Neural cell (in vitro differentiated cells): ENCODE results near the gene RUBCN. TPM values are rescaled to one million over a fixed set of nuclear protein-coding genes. Genes with fewer than 3 reads are reported as not detected.
"Not testable (repeated sequence)": the region's sequence is repeated elsewhere in the genome, so short reads cannot be mapped to it uniquely, and the experiment has no call there.

Experiments used
- H2AFZ ChIP-seq: fragments of 200-600, 300-800 bp; sonication (generic), shearing (Covaris generic); 2 replicates; pipeline ENCODE4 v1.6.0; 2014; ENCODE audit warnings: low read depth, mild to moderate bottlenecking, antibody characterized with exemption, low read length, moderate library complexity
- H3F3A ChIP-seq: fragments of 200-600 bp; shearing (Covaris generic); 2 replicates; pipeline ENCODE4 v1.6.1; 2016; ENCODE audit warnings: mild to moderate bottlenecking, moderate library complexity, mixed read lengths, antibody characterized with exemption, low read length; ENCODE audit not compliant: insufficient read depth, poor library complexity, severe bottlenecking
- H3K27ac ChIP-seq: fragments of 200-600, 300-800 bp; sonication (generic), shearing (Covaris generic); 2 replicates; pipeline ENCODE4 v1.5.1; 2014; ENCODE audit warnings: mild to moderate bottlenecking, low read length, moderate library complexity
- H3K27me3 ChIP-seq: fragments of 300-800, 200-600 bp; sonication (generic), shearing (Covaris generic); 2 replicates; pipeline ENCODE4 v1.6.0; 2014; ENCODE audit warnings: mild to moderate bottlenecking, low read depth, low read length, moderate library complexity; ENCODE audit not compliant: insufficient read depth
- H3K36me3 ChIP-seq: fragments of 300-800, 200-600 bp; sonication (generic), shearing (Covaris generic); 2 replicates; pipeline ENCODE4 v1.5.1; 2014; ENCODE audit warnings: mild to moderate bottlenecking, antibody characterized with exemption, low read length, moderate library complexity; ENCODE audit not compliant: insufficient read depth
- H3K4me2 ChIP-seq: fragments of 300-800, 200-600 bp; sonication (generic), shearing (Covaris generic); 2 replicates; pipeline ENCODE4 v1.6.0; 2014; ENCODE audit warnings: mild to moderate bottlenecking, low read length
- H3K4me3 ChIP-seq: fragments of 300-800, 200-600 bp; sonication (generic), shearing (Covaris generic); 2 replicates; pipeline ENCODE4 v1.5.1; 2014; ENCODE audit warnings: mild to moderate bottlenecking, low read length, moderate library complexity
- H3K79me2 ChIP-seq: fragments of 200-600 bp; shearing (Covaris generic); replicated peaks from 2 replicates; pipeline ENCODE4 v1.6.0; 2014; ENCODE audit warnings: mild to moderate bottlenecking, low read length, moderate library complexity; ENCODE audit not compliant: insufficient read depth
- H3K9ac ChIP-seq: fragments of 300-800, 200-600 bp; sonication (generic), shearing (Covaris generic); 2 replicates; pipeline ENCODE4 v1.6.1; 2016; ENCODE audit warnings: mild to moderate bottlenecking, low read length, mixed read lengths
- H3K9me2 ChIP-seq: fragments of 200-600 bp; shearing (Covaris generic); 2 replicates; pipeline ENCODE4 v1.6.1; 2016; ENCODE audit warnings: mild to moderate bottlenecking, low read length, mixed read lengths; ENCODE audit not compliant: insufficient read depth
- H3K9me3 ChIP-seq: fragments of 200-600, 300-800 bp; sonication (generic), shearing (Covaris generic); 2 replicates; pipeline ENCODE4 v1.6.1; 2016; ENCODE audit warnings: mild to moderate bottlenecking, mixed run types, low read length, moderate library complexity, mixed read lengths
- H4K20me1 ChIP-seq: fragments of 200-600 bp; shearing (Covaris generic); 2 replicates; pipeline ENCODE4 v1.6.1; 2016; ENCODE audit warnings: mild to moderate bottlenecking, mixed run types; ENCODE audit not compliant: insufficient read depth
- EP300 ChIP-seq: fragments of 450-650 bp; conservative IDR thresholded peaks from 2 replicates; pipeline ENCODE4 v1.6.1; 2014; ENCODE audit warnings: antibody characterized with exemption, mild to moderate bottlenecking, moderate library complexity; ENCODE audit not compliant: poor library complexity, severe bottlenecking
- EZH2 ChIP-seq: fragments of 200-600, 300-800 bp; shearing (Covaris generic), sonication (generic); IDR thresholded peaks from 2 replicates; pipeline ENCODE4 v1.6.1; 2014; ENCODE audit warnings: antibody characterized with exemption, low read length, borderline replicate concordance, mild to moderate bottlenecking; ENCODE audit not compliant: insufficient read depth, poor library complexity, severe bottlenecking
- MXI1 ChIP-seq: fragments of 450-650 bp; conservative IDR thresholded peaks from 2 replicates; pipeline ENCODE4 v1.6.1; 2014; ENCODE audit warnings: antibody characterized with exemption, mild to moderate bottlenecking; ENCODE audit not compliant: poor library complexity, severe bottlenecking
- POLR2AphosphoS5 ChIP-seq: IDR thresholded peaks from 2 replicates; pipeline ENCODE4 v1.6.1; 2012
- RAD21 ChIP-seq: fragments of 450-650 bp; conservative IDR thresholded peaks from 2 replicates; pipeline ENCODE4 v1.6.1; 2014; ENCODE audit warnings: antibody characterized with exemption, mild to moderate bottlenecking, moderate library complexity
- SMC3 ChIP-seq: fragments of 450-650 bp; conservative IDR thresholded peaks from 2 replicates; pipeline ENCODE4 v1.6.1; 2014; ENCODE audit warnings: antibody characterized with exemption, mild to moderate bottlenecking, moderate library complexity; ENCODE audit not compliant: poor library complexity
- TAF1 ChIP-seq: IDR thresholded peaks from 2 replicates; pipeline ENCODE4 v1.6.1; 2012; ENCODE audit warnings: low read depth
- polyA plus RNA-seq: library from polyadenylated mRNA; depleted of rRNA; stranded (reverse); fragments of >200 nt; gene quantifications from 2 replicates; pipeline ENCODE4 v1.2.3, GENCODE V29; 2014
- TF ChIP-seq, protein P1 (sequence below): IDR thresholded peaks from 2 replicates; pipeline ENCODE4 v1.6.1; 2012; ENCODE audit warnings: borderline replicate concordance
- TF ChIP-seq, protein P2 (sequence below): fragments of 450-650 bp; IDR thresholded peaks from 2 replicates; pipeline ENCODE4 v1.5.1; 2014; ENCODE audit warnings: antibody characterized with exemption, mild to moderate bottlenecking, moderate library complexity; ENCODE audit not compliant: poor library complexity, severe bottlenecking

RUBCN gene
- polyA plus RNA-seq, 1 donor from 2014 or later: 16.1 TPM

DNA sequence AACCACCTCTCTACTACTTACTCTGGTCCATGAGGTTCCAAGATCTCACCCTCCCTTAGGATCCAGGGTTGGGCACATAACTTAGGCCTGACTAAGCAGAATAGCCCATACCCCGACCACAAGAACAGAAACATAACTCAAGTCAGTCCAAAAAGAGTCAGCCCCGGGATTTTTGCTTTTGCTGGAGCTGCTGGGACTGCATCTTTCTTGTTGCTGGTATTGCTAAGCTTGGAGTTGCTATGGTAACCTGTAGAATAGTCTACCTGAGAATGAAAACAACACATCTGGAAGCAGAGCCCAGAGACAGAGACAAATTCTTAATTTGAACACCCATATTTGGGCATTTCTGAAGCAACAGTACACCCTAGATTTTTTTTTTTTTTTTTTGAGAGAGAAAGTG is 6.5 kb downstream of the RUBCN start:
- Histone ChIP-seq H3K9me3 (no peaks in the 10 kb centered on the region), H3K36me3 (no peaks in the 10 kb centered on the region), H3F3A (no peaks in the 10 kb centered on the region), H3K27me3 (no peaks in the 10 kb centered on the region), H3K4me2 (no peak overlapping the region), H3K27ac (no peak overlapping the region), H3K9me2 (no peaks in the 10 kb centered on the region), H2AFZ (no peak overlapping the region), H3K9ac (no peak overlapping the region), H3K79me2 (peaks cover 13% of the 10 kb centered on the region), H3K4me3 (no peak overlapping the region), H4K20me1 (no peaks in the 10 kb centered on the region)
- no peak for TF ChIP-seq SMC3

DNA sequence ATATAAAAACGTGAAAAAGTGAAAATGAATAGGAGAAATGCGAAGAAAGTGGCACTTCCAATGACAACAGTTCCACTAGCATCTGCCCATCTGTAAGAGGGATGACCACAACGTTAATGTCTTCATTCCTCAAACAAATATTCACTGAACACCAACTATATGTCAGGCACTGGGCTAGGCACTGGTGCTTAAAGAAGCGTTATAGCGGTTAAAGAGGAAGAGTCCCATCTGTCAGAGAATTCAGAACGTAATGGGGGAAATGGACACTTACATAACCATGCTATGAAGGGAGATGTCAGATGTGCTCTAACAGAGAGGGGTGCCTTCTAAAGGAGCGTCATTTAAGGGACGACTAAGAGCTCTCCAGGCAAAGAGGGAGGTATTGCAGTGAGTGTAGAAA is 8.2 kb downstream of the RUBCN start:
- no peak overlapping the region for H3K4me2 ChIP-seq
- peaks cover 2% of the 10 kb centered on the region for H3K79me2 ChIP-seq
- no peaks in the 10 kb centered on the region for H3K36me3 ChIP-seq
- TF ChIP-seq EP300 (no peak), SMC3 (no peak), POLR2AphosphoS5 (no peak), RAD21 (no peak), EZH2 (no peak), MXI1 (no peak), TAF1 (no peak)
- TF ChIP-seq, protein P1, sequence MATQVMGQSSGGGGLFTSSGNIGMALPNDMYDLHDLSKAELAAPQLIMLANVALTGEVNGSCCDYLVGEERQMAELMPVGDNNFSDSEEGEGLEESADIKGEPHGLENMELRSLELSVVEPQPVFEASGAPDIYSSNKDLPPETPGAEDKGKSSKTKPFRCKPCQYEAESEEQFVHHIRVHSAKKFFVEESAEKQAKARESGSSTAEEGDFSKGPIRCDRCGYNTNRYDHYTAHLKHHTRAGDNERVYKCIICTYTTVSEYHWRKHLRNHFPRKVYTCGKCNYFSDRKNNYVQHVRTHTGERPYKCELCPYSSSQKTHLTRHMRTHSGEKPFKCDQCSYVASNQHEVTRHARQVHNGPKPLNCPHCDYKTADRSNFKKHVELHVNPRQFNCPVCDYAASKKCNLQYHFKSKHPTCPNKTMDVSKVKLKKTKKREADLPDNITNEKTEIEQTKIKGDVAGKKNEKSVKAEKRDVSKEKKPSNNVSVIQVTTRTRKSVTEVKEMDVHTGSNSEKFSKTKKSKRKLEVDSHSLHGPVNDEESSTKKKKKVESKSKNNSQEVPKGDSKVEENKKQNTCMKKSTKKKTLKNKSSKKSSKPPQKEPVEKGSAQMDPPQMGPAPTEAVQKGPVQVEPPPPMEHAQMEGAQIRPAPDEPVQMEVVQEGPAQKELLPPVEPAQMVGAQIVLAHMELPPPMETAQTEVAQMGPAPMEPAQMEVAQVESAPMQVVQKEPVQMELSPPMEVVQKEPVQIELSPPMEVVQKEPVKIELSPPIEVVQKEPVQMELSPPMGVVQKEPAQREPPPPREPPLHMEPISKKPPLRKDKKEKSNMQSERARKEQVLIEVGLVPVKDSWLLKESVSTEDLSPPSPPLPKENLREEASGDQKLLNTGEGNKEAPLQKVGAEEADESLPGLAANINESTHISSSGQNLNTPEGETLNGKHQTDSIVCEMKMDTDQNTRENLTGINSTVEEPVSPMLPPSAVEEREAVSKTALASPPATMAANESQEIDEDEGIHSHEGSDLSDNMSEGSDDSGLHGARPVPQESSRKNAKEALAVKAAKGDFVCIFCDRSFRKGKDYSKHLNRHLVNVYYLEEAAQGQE: no peak
- TF ChIP-seq, protein P2, sequence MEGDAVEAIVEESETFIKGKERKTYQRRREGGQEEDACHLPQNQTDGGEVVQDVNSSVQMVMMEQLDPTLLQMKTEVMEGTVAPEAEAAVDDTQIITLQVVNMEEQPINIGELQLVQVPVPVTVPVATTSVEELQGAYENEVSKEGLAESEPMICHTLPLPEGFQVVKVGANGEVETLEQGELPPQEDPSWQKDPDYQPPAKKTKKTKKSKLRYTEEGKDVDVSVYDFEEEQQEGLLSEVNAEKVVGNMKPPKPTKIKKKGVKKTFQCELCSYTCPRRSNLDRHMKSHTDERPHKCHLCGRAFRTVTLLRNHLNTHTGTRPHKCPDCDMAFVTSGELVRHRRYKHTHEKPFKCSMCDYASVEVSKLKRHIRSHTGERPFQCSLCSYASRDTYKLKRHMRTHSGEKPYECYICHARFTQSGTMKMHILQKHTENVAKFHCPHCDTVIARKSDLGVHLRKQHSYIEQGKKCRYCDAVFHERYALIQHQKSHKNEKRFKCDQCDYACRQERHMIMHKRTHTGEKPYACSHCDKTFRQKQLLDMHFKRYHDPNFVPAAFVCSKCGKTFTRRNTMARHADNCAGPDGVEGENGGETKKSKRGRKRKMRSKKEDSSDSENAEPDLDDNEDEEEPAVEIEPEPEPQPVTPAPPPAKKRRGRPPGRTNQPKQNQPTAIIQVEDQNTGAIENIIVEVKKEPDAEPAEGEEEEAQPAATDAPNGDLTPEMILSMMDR: no peak
- no peak overlapping the region for H3K9ac ChIP-seq
- H4K20me1 ChIP-seq: no peaks in the 10 kb centered on the region
- H3F3A ChIP-seq: no peaks in the 10 kb centered on the region
- H3K4me3 ChIP-seq: no peak overlapping the region
- no peaks in the 10 kb centered on the region for H3K9me2 ChIP-seq
- no peaks in the 10 kb centered on the region for H3K27me3 ChIP-seq
- H2AFZ ChIP-seq: no peak overlapping the region
- no peak overlapping the region for H3K27ac ChIP-seq
- H3K9me3 ChIP-seq: no peaks in the 10 kb centered on the region

DNA sequence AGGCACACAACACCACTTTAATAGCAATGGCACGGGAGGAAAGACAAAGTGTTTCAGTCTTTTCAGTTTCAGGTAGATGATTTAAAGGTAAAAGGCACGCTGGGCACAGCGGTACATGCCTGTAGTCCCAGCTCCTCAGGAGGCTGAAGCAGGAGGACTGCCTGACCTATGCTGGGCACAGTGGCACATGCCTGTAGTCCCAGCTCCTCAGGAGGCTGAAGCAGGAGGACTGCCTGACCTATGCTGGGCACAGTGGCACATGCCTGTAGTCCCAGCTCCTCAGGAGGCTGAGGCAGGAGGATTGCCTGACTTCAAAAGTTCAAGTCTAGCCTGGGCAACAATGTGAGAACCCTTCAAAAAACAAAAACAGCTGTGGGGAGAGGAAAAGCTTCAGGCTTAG is 8.8 kb downstream of the RUBCN start:
- not testable (repeated sequence) for H3K9ac ChIP-seq, H3K79me2 ChIP-seq

More for the DNA sequence above, 8.8 kb downstream of the RUBCN start:
- not testable (repeated sequence) for H3K27me3 ChIP-seq, H3K36me3 ChIP-seq, H4K20me1 ChIP-seq, H3K4me2 ChIP-seq, H3F3A ChIP-seq, H3K9me3 ChIP-seq, H3K4me3 ChIP-seq, H2AFZ ChIP-seq, H3K9me2 ChIP-seq, H3K27ac ChIP-seq
